Keratinocyte (primary cell): ENCODE data around the gene CDC14B.

ENCODE experiments used
- EZH2 ChIP-seq: IDR thresholded peaks from one replicate; pipeline ENCODE4 v1.6.1; 2012; ENCODE audit warnings: inconsistent platforms, mild to moderate bottlenecking, low read length, moderate library complexity
- TF ChIP-seq, protein P1 (sequence below), 3 experiments: IDR thresholded peaks in 1 of 3; conservative IDR thresholded peaks in 1 of 3; optimal IDR thresholded peaks in 1 of 3; 2 replicates in 2 of 3; 3 replicates in 1 of 3; pipeline versions ENCODE3 to v1.5.1; 2011; ENCODE audit warnings: low read length in 3 of 3, mild to moderate bottlenecking in 3 of 3, moderate library complexity in 2 of 3, control low read depth in 1 of 3, inconsistent platforms in 1 of 3; ENCODE audit not compliant: insufficient read depth in 2 of 3; ENCODE audit errors: extremely low read depth in 1 of 3

DNA sequence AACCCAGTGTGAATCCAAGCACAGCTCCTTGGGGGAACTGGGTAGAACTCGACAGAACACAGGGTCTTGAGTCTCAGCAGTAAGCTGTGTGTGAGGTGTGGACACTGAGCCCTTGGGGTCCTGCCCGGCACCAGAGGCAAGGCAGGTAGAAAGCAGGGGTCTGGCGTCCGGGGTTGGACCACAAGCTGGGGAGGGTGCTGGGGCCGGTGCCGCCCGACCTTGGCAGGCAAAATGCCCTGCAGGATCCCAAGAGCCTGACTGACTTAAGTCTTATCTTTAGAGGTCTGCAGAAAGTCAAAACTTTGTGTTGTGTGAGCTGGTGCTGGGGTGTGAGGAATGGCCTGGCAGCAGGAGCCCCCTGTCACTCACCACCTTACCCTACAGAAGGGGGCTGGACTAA, 120.4 kb downstream of the CDC14B start:
- TF ChIP-seq EZH2 = no peak
- TF ChIP-seq, protein P1, sequence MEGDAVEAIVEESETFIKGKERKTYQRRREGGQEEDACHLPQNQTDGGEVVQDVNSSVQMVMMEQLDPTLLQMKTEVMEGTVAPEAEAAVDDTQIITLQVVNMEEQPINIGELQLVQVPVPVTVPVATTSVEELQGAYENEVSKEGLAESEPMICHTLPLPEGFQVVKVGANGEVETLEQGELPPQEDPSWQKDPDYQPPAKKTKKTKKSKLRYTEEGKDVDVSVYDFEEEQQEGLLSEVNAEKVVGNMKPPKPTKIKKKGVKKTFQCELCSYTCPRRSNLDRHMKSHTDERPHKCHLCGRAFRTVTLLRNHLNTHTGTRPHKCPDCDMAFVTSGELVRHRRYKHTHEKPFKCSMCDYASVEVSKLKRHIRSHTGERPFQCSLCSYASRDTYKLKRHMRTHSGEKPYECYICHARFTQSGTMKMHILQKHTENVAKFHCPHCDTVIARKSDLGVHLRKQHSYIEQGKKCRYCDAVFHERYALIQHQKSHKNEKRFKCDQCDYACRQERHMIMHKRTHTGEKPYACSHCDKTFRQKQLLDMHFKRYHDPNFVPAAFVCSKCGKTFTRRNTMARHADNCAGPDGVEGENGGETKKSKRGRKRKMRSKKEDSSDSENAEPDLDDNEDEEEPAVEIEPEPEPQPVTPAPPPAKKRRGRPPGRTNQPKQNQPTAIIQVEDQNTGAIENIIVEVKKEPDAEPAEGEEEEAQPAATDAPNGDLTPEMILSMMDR (optimal IDR thresholded peaks at IDR 0.05 in 1 of 3, IDR thresholded peaks at IDR 0.05 in 1 of 3, conservative IDR thresholded peaks at IDR 0.05 in 1 of 3; ENCODE audit: extremely low read depth in 1 of 3, insufficient read depth in 2 of 3, low read length in 3 of 3) = no peak
